A673 (cell line): ENCODE measurements around the gene PPFIBP1. TPM values are rescaled to one million over a fixed set of nuclear protein-coding genes. Genes with fewer than 3 reads are reported as not detected.
"Not testable (repeated sequence)": the region's sequence is repeated elsewhere in the genome, so short reads cannot be mapped to it uniquely, and the experiment has no call there.

ENCODE experiments used
- BruUV-seq: library from RNA; stranded (reverse); fragments of 400-500 nt; replicated peaks from 2 replicates; lab custom pipeline; 2021; lab: Mats Ljungman, UMichigan
- CTCF ChIA-PET: fragments of 300-600 bp; sonication (Branson Sonifier 250); formaldehyde crosslinking; loops from one replicate; lab custom pipeline; 2022; ENCODE audit warnings: antibody characterized with exemption; lab: Charles Lee
- POLR2A ChIA-PET: fragments of 300-600 bp; sonication (Branson Sonifier 250); formaldehyde crosslinking; loops from one replicate; lab custom pipeline; 2022; ENCODE audit warnings: antibody characterized with exemption; ENCODE audit not compliant: low non-redundant PET; lab: Charles Lee
- DNase-seq: peaks from one replicate; pipeline ENCODE4 v3.0.0-alpha.2; 2015; ENCODE audit warnings: low spot score
- H3K27ac ChIP-seq: fragments of 200-600 bp; sonication (generic); 2 replicates; pipeline ENCODE4 v1.5.1; 2016; ENCODE audit warnings: mixed run types, low read depth, mild to moderate bottlenecking, mixed read lengths, antibody characterized with exemption, low read length; ENCODE audit not compliant: poor library complexity, severe bottlenecking
- H3K27me3 ChIP-seq: fragments of 200-600 bp; sonication (generic); replicated peaks from 2 replicates; pipeline ENCODE4 v1.6.1; 2017; ENCODE audit warnings: mixed run types, low read depth, mild to moderate bottlenecking, mixed read lengths, antibody characterized with exemption, low read length; ENCODE audit not compliant: insufficient read depth, poor library complexity
- H3K36me3 ChIP-seq: fragments of 200-600 bp; sonication (generic); 2 replicates; pipeline ENCODE4 v1.6.1; 2016; ENCODE audit warnings: mixed run types, mild to moderate bottlenecking, mixed read lengths, antibody characterized with exemption, low read length; ENCODE audit not compliant: insufficient read depth, poor library complexity, severe bottlenecking
- H3K4me1 ChIP-seq: fragments of 200-600 bp; sonication (generic); 2 replicates; pipeline ENCODE4 v1.6.1; 2017; ENCODE audit warnings: mixed run types, mild to moderate bottlenecking, mixed read lengths, antibody characterized with exemption, low read length; ENCODE audit not compliant: insufficient read depth, poor library complexity, severe bottlenecking
- H3K4me3 ChIP-seq: fragments of 200-600 bp; sonication (generic); 2 replicates; pipeline ENCODE4 v1.5.1; 2016; ENCODE audit warnings: low read depth, mixed run types, mild to moderate bottlenecking, mixed read lengths, low read length; ENCODE audit not compliant: poor library complexity, severe bottlenecking
- H3K9me3 ChIP-seq: fragments of 200-600 bp; sonication (generic); 2 replicates; pipeline ENCODE4 v1.6.1; 2016; ENCODE audit warnings: mixed run types, low read depth, mild to moderate bottlenecking, mixed read lengths, antibody characterized with exemption, low read length; ENCODE audit not compliant: poor library complexity, severe bottlenecking
- EZH2 ChIP-seq: fragments of 200-600 bp; sonication (generic); IDR thresholded peaks from 2 replicates; pipeline ENCODE4 v1.6.1; 2017; ENCODE audit warnings: borderline replicate concordance, low read depth, mild to moderate bottlenecking, mixed read lengths, antibody characterized with exemption, low read length; ENCODE audit not compliant: poor library complexity, severe bottlenecking
- intact Hi-C: fragments of 100-400 bp; cut with micrococcal nuclease; formaldehyde crosslinking; loops from one replicate; pipeline ENCODE4 v1.10.0; 2022; ENCODE audit not compliant: unreplicated experiment
- total RNA-seq: library from RNA; stranded (reverse); gene quantifications from 2 replicates; pipeline ENCODE4 v1.2.3, GENCODE V29; 2021
- TF ChIP-seq, protein P1 (sequence below): fragments of 300-800, 200-600 bp; sonication (generic); conservative IDR thresholded peaks from 2 replicates; pipeline ENCODE4 v1.5.1; 2017; ENCODE audit warnings: low read depth, mild to moderate bottlenecking, antibody characterized with exemption, low read length, moderate library complexity, mixed read lengths

PPFIBP1 gene
- total RNA-seq, 1 experiment from 2014 or later = 41.2 TPM

DNA sequence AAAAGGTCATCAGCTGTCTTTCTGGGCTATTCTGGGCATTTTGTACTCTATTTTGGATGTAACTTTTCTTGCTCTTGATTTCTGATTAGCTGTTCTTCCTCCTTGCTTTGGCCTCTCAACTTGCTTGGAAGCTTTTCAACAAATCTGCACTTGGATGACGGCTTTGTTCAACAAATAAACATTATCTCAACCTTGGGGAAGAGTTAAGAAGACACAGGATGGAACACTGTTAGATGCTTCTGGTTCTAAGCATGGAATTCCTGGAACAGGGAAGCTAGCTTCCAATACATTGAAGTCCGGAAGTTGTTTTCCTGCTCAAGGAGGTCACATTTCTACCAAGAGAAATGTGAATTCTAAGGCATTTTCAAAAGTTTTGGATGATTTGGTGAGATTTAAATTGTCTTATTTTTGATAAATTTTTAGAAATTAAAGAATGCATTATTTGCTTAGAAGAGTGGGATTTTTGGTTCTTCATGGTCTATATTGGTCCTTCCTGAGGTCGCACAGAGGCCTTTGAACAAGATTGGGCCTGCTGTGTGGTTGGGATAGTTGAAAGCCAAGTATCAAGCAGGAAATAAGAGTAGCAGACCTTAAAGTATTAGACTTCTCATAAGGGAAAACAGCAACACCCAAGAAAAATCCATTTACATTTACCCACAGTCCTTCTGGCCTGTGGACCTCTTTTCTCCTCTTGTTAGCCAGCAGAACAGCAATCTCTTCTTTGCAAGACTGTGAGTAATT is 59.2 kb downstream of the PPFIBP1 start:
- H3K36me3 ChIP-seq = no peaks in the 10 kb centered on the region
- intact Hi-C loops = no loop called here
- TF ChIP-seq, protein P1, sequence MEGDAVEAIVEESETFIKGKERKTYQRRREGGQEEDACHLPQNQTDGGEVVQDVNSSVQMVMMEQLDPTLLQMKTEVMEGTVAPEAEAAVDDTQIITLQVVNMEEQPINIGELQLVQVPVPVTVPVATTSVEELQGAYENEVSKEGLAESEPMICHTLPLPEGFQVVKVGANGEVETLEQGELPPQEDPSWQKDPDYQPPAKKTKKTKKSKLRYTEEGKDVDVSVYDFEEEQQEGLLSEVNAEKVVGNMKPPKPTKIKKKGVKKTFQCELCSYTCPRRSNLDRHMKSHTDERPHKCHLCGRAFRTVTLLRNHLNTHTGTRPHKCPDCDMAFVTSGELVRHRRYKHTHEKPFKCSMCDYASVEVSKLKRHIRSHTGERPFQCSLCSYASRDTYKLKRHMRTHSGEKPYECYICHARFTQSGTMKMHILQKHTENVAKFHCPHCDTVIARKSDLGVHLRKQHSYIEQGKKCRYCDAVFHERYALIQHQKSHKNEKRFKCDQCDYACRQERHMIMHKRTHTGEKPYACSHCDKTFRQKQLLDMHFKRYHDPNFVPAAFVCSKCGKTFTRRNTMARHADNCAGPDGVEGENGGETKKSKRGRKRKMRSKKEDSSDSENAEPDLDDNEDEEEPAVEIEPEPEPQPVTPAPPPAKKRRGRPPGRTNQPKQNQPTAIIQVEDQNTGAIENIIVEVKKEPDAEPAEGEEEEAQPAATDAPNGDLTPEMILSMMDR = no peak
- TF ChIP-seq EZH2 = no peak
- no peaks in the 10 kb centered on the region for H3K27me3 ChIP-seq
- ChIA-PET POLR2A (no interaction called here), CTCF (no interaction called here)
- H3K27ac ChIP-seq = no peak overlapping the region
- no TSS peak for BruUV-seq
- H3K4me1 ChIP-seq = peaks cover 19% of the 10 kb centered on the region
- H3K4me3 ChIP-seq = no peak overlapping the region
- no peaks in the 10 kb centered on the region for H3K9me3 ChIP-seq
- no peak for DNase-seq

DNA sequence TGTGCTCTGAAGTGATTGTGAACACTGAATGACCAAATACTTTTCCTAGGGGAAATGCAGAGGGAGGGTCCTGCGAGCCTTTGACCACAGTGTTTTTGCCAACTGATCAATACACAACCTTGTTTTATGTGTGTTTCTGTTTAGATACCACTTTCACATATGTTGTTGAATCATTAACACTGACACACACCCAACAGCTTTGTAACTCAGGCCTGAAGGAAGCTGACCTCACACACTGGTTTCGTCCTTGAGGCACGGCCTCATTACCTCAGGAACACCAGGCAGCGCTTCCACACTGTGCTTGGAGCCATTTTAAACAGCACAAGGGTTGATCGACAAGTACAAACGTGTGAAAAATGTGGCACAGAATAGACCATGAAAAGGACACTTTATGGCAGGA is 60.0 kb downstream of the PPFIBP1 start:
- ChIA-PET CTCF (no interaction called here), POLR2A (no interaction called here)
- no peaks in the 10 kb centered on the region for H3K27me3 ChIP-seq
- no peak overlapping the region for H3K27ac ChIP-seq
- no peak for TF ChIP-seq EZH2
- TF ChIP-seq, protein P1 = no peak
- H3K4me1 ChIP-seq = peaks cover 19% of the 10 kb centered on the region
- no peaks in the 10 kb centered on the region for H3K9me3 ChIP-seq
- no TSS peak for BruUV-seq
- no peak for DNase-seq
- no peak overlapping the region for H3K4me3 ChIP-seq
- H3K36me3 ChIP-seq = no peaks in the 10 kb centered on the region
- intact Hi-C loops = no loop called here

DNA sequence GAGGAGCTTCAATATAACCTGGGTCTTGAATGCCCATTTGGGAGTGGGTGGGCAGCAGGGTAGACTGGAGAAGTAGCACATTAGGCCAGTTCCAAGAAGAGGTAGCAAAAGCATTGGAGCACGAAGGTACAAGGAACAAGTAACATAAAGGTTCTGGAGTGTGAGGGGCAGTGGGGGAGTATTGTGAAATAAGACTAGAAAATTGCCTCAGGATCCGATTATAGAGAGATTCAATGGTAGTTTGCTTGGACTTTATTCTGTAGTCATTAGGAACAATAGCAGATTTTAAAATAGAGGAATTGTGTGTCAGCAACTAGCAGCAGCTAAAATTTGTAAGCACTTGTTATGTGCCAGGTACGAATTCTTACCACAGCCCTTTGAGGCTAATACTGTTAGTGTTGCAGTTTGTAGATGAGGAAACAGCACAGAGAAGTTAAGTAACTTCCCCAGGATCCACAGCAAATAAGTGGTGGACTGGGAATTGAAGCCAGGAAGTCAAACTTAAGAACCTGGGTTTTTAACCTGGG is 61.8 kb downstream of the PPFIBP1 start:
- POLR2A ChIA-PET = no interaction called here
- Histone ChIP-seq H3K4me3 (no peak overlapping the region), H3K9me3 (no peaks in the 10 kb centered on the region), H3K4me1 (peaks cover 19% of the 10 kb centered on the region), H3K27me3 (no peaks in the 10 kb centered on the region), H3K36me3 (no peaks in the 10 kb centered on the region), H3K27ac (no peak overlapping the region)
- intact Hi-C loops = no loop called here
- CTCF ChIA-PET = no interaction called here
- peak; percentile 42 for DNase-seq
- no peak for TF ChIP-seq EZH2
- TF ChIP-seq, protein P1 = no peak
- no TSS peak for BruUV-seq

DNA sequence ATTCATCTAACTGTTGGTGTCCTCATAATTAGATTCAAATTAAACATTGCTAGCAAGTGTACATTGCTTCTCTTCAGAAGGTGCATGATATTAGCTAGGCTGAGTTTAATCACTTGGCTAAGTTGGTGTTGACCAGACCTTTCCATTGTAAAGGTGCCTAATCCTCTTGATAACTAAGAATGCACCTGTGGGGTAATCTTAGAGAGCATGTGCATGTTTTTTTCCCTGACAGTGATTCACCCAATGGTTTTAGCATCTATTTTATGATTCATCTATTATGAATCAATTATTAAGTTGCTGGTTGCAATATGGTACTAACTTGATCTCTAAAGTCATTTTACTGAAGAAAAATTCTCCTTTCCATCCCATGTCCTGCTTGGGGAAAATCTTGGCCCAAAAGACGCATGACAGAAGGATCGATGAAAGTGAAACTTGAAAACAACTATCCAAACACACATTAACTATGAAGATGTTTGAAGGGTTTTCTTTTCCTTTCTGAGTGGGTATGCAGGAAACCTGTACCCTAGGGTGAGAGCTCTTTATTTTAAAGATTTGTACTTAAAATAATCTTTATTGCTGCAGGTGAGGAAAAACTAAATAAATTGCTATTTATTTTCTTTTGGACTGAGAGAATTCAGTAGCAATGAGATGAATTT is 64.2 kb downstream of the PPFIBP1 start:
- peaks cover 19% of the 10 kb centered on the region for H3K4me1 ChIP-seq
- BruUV-seq, intact Hi-C loops, DNase-seq, H3K27me3 ChIP-seq, H3K4me3 ChIP-seq, H3K9me3 ChIP-seq, H3K27ac ChIP-seq, POLR2A ChIA-PET, H3K36me3 ChIP-seq: not testable (repeated sequence)
- CTCF ChIA-PET = interaction anchor here (0.7 kb wide), 1 partner anchor 22 kb away, joined by 13 read pairs; no protein-coding TSS in a partner anchor
